Retinal pigment epithelial cell (primary cell): ENCODE measurements around the gene PBX3.

ENCODE experiments used
- DNase-seq: peaks from one replicate; pipeline ENCODE4 v3.0.0-alpha.2; 2010; ENCODE audit warnings: low read depth
- H3K4me3 ChIP-seq: 2 replicates; pipeline ENCODE4 v1.5.1; 2011; ENCODE audit warnings: mild to moderate bottlenecking, low read length, control low read depth, moderate library complexity
- TF ChIP-seq, protein P1 (sequence below): conservative IDR thresholded peaks from 2 replicates; pipeline ENCODE4 v1.5.1; 2011; ENCODE audit warnings: low read depth, low read length, control low read depth, inconsistent platforms

The PBX3 gene

DNA sequence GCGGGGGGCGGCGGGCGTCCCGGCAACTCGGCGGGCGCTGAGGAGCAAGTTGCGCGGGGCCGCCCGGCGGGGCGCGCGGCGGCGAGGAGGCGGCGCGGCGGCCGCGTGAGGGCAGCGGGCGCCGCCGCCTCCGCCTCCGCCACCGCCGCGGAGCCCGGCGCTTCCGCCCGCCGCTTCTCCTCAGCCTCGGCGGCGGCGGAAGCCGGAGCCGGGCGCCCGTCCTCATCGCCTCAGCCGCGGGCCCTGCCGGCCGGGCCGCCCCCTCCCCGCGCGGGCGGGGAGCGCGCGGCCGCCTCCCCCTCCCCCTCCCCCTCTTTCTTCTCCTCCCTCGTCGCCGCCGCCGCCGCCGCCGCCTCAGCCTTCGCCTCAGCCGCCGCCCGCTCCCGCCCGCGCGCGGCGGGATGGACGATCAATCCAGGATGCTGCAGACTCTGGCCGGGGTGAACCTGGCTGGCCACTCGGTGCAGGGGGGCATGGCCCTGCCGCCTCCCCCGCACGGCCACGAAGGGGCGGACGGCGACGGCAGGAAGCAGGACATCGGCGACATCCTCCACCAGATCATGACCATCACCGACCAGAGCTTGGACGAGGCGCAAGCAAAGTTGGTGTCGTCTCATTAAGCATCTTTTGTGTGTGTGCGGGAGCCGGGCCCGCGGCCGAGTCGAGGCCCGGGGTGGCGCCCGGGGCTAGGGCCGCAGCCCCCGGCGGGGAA is at the start of gene PBX3:
PBX3 (plus strand) TSS at position 321 of the 712 bp plus-strand sequence.
- no peak for DNase-seq
- TF ChIP-seq, protein P1, sequence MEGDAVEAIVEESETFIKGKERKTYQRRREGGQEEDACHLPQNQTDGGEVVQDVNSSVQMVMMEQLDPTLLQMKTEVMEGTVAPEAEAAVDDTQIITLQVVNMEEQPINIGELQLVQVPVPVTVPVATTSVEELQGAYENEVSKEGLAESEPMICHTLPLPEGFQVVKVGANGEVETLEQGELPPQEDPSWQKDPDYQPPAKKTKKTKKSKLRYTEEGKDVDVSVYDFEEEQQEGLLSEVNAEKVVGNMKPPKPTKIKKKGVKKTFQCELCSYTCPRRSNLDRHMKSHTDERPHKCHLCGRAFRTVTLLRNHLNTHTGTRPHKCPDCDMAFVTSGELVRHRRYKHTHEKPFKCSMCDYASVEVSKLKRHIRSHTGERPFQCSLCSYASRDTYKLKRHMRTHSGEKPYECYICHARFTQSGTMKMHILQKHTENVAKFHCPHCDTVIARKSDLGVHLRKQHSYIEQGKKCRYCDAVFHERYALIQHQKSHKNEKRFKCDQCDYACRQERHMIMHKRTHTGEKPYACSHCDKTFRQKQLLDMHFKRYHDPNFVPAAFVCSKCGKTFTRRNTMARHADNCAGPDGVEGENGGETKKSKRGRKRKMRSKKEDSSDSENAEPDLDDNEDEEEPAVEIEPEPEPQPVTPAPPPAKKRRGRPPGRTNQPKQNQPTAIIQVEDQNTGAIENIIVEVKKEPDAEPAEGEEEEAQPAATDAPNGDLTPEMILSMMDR, result no peak
- H3K4me3 ChIP-seq, result peak within 1 kb of the TSS; percentile 87

DNA sequence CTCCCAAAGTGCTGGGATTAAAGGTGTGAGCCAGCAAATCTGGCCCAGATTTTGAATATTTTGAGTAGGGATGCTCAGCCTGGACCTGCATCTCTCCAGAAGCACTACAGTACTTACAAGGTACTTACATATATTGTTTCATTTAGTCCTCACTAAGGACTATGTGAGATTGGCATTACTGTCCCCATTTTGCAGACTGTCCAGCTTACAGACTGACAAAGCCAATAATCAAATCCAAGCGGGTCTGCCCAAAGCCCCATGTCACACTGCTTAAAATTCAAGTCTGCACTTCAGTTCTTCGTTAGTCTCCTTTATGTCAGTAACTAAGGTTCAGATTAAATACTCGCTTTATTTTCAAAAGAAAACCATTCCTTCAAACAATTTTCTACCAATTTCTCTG is 47.3 kb upstream of the PBX3 start:
- no peak for DNase-seq
- no peak overlapping the region for H3K4me3 ChIP-seq
- TF ChIP-seq, protein P1, result no peak

DNA sequence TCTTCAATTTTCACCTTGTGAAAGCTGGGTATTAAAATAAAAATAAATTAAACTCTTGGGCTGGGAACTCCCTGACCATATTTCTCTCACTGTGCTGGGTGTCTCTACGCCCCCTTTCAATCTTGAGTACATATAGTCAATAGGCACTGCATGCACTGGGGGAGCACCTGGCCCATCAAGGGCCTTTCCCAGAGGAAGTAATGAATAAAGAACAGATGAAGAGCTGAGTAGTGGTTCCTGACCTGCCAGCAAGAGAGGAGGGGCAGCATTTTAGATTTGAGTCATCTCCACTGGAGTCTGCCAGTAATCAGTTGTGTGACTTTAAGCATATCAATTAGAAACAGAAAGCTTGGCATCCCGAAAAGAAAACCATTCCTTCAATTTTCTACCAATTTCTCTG is 46.4 kb upstream of the PBX3 start:
- no peak overlapping the region for H3K4me3 ChIP-seq
- TF ChIP-seq, protein P1, result no peak
- no peak for DNase-seq

DNA sequence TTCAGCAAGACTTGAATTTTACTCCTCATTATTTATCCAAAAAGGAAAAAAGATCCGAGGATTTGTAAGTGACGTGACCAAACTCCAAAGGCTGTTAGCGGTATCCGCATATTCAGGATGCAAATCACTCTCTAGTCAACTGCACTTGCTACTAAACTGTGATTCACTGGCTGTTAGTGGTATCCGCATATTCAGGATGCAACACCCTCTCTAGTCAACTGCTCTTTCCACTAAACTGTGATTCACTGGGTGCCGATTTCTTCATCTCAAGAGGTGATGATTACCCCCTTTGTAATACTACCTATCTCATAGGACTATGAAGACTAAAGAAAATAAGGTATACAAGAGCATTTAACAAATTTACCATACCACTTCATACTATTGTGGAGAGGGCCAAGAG is 45.8 kb upstream of the PBX3 start:
- no peak overlapping the region for H3K4me3 ChIP-seq
- DNase-seq, result no peak
- TF ChIP-seq, protein P1, result no peak

DNA sequence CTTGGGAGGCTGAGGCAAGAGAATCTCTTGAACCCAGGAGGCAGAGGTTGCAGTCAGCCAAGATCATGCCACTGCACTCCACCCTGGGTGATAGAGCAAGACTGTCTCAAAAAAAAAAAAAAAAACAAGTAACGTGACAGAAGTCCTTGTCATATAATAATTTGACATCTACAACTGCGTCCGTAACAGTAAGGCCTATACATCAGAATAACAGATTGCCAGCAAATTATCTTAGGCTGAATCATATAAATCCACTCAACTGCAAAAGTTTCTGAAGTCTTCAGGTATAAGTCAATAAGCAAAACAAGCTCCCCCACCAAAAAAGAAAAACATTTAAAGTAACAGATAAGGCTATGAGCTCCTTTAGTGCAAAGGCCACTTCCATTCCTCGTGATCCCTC is 43.5 kb upstream of the PBX3 start:
- H3K4me3 ChIP-seq, result no peak overlapping the region
- DNase-seq, result no peak
- TF ChIP-seq, protein P1, result no peak

DNA sequence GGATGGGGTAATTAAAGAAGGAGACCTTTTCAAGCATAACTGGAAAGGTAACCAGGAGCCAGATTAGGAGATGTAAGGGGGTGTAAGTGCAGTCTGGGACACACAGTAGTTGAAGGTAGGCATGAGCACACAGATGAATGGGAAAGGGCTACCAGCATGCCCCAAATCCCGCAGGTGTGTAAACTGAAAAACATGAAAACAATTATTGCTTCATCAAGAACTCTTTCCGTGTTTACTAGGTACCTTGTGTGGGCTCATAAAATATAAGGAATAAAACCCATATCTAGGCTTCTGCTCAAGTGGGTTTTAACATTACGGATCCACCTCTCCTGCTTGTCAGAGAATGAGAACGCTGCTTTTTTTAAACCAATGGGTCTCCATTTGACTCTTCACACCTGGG is 41.3 kb upstream of the PBX3 start:
- no peak for DNase-seq
- H3K4me3 ChIP-seq, result peak overlapping the region; percentile 82
- TF ChIP-seq, protein P1, result no peak
